WI38 (cell line): ENCODE data around the gene MICAL1.
"Not testable (repeated sequence)": the region's sequence is repeated elsewhere in the genome, so short reads cannot be mapped to it uniquely, and the experiment has no call there.

Experiments
- H3K4me3 ChIP-seq: 2 replicates; pipeline ENCODE4 v1.5.1; 2011; ENCODE audit warnings: low read depth, mild to moderate bottlenecking, control low read depth, low read length
- TF ChIP-seq, protein P1 (sequence below): IDR thresholded peaks from 2 replicates; pipeline ENCODE4 v1.5.1; 2012; ENCODE audit warnings: low read depth, mild to moderate bottlenecking, control low read depth, low read length

MICAL1 gene

DNA sequence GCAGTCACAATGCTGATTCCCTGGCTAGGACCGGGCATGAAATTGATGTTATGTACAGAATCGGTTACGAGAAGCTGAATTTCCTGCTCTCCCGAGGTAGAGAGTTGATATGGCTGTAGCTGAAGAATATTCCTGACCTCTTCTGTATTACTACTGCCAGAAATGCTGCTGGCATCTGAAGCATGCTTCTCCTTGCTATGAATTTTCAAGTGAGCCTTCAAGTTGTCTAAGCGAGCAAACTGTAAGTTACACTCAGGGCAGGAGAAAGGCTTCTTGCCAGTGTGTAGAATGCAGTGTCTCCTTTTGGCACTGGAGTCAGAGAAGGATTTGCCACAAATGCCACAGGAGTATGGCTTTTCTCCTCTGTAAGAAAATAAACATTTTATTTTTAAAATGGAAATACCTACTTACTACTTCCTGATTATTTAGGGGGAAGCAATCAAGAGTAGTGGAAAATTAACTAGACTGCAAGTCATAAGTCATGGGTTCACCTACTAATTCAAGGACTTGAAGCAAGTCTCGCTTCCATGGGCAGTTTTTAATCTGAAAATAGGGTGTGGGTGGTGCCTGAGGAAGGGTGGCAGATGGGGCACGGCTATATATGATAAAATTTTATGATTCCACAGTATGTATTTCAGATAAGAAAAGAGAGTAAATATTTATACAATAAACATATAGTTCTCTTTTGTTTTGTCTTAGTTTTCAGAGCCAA, 10.8 kb upstream of the MICAL1 start:
- TF ChIP-seq, protein P1, sequence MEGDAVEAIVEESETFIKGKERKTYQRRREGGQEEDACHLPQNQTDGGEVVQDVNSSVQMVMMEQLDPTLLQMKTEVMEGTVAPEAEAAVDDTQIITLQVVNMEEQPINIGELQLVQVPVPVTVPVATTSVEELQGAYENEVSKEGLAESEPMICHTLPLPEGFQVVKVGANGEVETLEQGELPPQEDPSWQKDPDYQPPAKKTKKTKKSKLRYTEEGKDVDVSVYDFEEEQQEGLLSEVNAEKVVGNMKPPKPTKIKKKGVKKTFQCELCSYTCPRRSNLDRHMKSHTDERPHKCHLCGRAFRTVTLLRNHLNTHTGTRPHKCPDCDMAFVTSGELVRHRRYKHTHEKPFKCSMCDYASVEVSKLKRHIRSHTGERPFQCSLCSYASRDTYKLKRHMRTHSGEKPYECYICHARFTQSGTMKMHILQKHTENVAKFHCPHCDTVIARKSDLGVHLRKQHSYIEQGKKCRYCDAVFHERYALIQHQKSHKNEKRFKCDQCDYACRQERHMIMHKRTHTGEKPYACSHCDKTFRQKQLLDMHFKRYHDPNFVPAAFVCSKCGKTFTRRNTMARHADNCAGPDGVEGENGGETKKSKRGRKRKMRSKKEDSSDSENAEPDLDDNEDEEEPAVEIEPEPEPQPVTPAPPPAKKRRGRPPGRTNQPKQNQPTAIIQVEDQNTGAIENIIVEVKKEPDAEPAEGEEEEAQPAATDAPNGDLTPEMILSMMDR, result no peak

DNA sequence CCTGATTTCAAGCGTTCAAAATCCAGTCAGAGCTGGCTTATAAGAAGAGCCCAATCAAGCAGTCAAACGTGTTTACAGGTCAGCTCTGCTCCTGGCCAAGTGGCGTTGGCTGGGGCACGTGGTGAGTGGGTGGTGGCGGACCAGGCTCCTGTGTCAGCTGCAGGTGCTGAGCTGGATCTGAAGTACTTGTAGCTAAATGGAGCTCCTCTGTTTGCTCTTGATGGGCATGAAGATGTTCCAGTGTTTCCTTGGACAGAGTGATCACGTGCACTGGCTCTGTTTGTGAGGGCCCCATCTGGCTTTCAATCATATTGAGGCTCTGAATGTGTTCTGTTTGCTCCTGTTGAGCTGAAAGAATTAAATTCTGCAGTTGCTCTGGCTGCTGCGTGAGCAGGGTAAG, 10.2 kb upstream of the MICAL1 start:
- TF ChIP-seq, protein P1, result no peak

More for the DNA sequence above, 10.8 kb upstream of the MICAL1 start:
- H3K4me3 ChIP-seq, result no peak overlapping the region

DNA sequence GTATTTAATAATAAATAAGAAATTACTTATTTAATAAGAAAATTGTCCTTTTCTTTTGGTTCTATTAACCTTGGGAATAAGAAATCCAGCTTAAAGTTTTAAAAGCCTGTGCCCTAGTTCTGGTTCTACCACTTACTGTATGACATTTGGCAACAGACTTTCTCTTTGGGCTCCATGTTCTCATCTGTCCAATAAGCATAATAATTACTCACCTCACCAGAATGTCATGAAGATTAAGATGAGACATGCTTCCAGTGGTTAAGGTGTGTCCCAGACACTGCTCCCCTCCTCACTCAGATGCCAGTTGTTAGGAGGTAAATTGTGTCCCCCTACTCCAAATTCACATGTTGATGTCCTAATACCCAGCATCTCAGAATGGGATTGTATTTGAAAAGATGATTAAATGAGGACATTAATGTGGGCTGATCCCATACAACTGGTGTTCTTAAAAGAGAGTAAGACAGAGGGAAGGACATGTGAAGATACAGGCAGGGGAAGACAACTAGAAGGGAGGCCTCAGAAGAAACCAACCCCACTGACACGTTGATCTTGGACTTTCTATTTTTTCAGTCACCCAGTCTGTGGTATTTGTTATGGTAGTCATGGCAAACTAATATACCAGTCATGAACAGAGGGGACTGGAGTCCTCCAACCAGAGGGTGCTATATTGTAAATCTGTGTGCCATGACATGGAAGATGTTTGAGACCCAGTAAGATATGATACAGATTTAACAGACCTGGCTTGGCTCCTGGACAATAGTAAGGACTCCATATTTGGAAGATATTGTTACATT, 6.4 kb upstream of the MICAL1 start:
- TF ChIP-seq, protein P1, result no peak
- H3K4me3 ChIP-seq, result no peak overlapping the region

More for the DNA sequence above, 10.2 kb upstream of the MICAL1 start:
- no peak overlapping the region for H3K4me3 ChIP-seq

DNA sequence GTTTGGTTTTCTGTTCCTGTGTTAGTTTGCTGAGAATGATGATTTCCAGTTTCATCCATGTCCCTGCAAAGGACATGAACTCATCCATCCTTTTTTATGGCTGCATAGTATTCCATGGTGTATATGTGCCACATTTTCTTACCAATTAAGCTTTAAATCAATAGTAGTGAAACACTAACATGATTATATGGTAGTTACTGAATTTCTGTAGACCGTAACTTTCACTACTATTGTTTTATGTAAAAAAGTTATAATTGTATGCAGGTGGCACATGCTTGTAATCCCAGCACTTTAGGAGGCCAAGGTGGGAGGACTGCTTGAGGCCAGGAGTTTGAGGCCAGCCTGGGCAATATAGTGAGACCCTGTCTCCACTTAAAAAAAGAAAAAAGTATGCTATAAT, 5.6 kb upstream of the MICAL1 start:
- not testable (repeated sequence) for H3K4me3 ChIP-seq

DNA sequence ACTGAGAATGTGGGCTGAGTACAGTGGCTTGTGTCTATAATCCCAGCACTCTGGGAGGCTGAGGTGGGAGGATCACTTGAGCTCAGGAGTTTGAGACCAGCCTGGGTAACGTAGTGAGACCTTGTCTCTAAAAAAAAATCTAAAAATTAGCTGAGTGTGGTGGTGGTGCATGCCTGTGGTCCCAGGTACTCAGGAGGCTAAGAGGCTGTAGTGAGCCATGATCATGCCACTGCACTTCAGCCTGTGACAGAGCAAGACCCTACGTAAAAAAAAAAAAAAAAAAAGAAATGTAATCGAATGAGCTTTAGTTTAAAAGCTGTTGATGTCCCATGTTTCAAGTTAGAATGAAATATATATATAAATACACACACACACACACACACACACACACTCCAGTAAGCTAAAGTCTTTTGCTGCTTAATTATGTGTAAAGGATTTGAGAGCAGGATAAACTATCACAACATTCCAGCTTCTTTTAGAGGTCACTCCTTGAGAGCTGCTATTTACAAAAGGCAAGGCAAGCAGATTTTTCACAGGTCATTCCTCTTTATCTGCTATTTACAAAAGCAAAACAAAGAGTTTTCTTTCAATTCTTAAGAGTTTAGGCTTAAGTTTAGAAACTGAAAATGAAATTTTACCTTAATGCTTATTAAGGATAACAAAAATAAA, 4.7 kb upstream of the MICAL1 start:
- TF ChIP-seq, protein P1, result no peak
- H3K4me3 ChIP-seq, result no peak overlapping the region

DNA sequence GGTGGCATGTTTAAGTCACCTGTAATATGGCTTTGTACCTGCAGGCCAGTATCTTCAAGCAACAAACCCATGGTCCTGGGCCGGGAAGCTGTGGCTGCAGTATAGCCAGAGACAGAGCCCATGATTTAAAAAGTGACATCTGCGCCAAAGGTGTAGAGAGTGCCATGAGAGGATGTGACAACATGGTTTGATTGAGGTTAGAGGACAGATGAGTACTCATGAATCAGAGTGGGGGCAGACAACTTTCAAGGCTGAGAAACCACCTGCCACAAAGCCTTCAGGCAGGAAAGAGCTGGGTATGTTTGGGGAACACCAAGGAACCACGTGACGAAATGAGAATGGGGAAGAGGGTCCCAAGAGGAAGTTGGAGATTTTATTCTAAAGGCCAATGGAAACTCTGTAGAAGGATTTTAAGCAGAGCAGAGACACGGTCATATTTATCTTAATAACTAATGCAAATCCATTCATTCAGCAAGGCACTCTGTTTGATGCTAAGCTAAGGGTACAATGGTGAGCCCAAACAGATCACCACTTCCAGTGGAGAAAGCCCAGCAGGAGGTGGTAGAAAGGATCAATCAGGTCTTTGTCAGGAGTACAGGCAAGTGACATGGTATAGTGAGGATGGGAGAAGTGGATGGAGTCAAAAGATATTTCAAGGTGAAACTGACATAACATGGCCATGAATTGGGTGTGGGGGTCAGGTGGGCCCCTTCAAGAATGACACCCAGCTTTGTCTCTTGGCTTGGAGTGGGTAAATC, 3.4 kb upstream of the MICAL1 start:
- TF ChIP-seq, protein P1, result no peak
- H3K4me3 ChIP-seq, result no peak overlapping the region

DNA sequence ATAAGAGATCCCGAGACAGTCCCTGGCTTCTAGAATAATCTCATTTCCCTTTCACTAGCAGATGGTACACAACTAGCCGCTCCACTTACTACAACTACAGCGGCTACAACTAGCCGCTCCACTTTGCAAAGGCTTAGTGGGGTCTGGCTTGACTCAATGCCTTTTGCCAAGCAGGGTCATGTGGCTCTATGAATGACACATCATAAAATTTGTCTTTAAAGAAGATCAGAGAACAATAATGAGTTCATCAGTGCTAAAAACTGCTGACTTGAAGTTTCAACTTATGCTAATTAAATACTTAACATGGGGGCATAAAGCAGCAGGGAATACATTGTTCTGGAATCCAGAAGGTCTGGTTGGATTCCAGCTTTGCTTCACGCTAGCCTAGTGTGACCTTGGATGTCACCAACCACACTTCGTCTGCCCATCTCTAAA, 2.0 kb upstream of the MICAL1 start:
- TF ChIP-seq, protein P1, result no peak

More for the DNA sequence above, 2.0 kb upstream of the MICAL1 start:
- no peak overlapping the region for H3K4me3 ChIP-seq
